ENCODE results near the gene ELF1.

DNA sequence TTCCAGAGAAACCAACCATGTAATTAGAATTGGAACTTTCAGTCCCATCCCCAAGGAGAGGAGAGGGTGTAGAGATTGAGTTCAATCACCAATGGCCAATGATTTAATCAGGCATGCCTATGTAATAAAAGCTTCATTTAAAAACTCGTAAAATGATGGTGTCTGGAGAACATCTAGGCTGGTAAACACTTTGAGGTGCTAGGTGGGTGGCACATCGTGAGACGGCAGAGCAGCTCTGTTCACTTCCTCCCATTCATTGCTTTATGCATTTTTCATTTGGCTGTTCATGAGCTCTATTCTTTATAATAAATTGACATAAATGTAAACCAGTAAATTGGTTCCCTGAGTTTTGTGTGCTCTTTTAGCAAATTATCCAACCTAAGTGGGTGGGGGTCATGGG, 90.1 kb downstream of the ELF1 start:
- TF ChIP-seq, protein P1, sequence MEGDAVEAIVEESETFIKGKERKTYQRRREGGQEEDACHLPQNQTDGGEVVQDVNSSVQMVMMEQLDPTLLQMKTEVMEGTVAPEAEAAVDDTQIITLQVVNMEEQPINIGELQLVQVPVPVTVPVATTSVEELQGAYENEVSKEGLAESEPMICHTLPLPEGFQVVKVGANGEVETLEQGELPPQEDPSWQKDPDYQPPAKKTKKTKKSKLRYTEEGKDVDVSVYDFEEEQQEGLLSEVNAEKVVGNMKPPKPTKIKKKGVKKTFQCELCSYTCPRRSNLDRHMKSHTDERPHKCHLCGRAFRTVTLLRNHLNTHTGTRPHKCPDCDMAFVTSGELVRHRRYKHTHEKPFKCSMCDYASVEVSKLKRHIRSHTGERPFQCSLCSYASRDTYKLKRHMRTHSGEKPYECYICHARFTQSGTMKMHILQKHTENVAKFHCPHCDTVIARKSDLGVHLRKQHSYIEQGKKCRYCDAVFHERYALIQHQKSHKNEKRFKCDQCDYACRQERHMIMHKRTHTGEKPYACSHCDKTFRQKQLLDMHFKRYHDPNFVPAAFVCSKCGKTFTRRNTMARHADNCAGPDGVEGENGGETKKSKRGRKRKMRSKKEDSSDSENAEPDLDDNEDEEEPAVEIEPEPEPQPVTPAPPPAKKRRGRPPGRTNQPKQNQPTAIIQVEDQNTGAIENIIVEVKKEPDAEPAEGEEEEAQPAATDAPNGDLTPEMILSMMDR (conservative IDR thresholded peaks at IDR 0.05; ENCODE audit: low read length), result no peak
- TF ChIP-seq EZH2phosphoT487 (IDR thresholded peaks at IDR 0.05; ENCODE audit: borderline replicate concordance), result no peak
